Measurements from ENCODE around the gene AUTS2.
A peak's percentile ranks its signal among the peaks of the same experiment; 100 is the strongest.

Gene AUTS2

DNA sequence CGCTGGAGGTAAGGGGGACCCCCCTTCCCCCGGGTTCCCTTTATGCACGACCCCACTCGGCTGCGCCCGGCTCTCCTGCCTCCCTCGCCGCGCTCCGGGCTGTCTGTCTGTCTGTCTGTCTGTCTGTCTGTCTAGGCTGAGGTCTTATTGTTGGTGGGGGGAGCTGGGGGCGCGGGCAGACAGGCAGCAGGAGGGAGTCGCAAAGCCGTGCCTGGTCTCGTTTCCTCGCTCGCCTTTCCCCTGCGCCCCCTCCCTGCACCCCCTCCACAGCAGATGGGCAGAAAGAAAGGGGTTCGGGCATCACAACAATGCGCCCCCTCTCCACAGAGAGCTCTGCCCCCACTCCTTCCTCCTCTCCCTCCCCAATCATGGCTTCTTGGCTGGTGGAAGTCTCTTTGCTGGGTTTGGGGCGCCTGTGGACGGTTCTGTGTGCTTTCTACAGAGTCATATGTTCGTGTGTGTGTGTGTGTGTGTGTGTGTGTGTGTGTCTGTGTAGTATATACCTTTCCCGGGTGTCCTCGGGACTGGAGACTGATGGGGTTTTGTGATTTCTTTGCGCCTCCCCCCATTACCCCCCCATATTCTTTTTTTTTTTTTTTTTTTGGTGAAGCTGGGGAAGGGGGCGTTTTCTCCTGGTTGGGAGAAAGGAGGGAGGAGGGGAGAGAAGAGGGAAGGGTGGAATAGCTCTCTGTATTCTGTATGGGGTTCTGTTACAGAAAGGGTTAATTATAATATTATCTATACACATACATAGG, 1.9 kb downstream of the AUTS2 start:
- peak in 2 of 3 experiments; percentile 70 to 77 for DNase-seq

- peak in 2 of 3 experiments; percentile 32 to 66 for DNase-seq
These were observed 2.6 kb downstream of the AUTS2 start for GRCh38 chr7:69600710-69601519.

- no peak for DNase-seq
These were observed 4.2 kb downstream of the AUTS2 start for GRCh38 chr7:69602522-69602921.

DNA sequence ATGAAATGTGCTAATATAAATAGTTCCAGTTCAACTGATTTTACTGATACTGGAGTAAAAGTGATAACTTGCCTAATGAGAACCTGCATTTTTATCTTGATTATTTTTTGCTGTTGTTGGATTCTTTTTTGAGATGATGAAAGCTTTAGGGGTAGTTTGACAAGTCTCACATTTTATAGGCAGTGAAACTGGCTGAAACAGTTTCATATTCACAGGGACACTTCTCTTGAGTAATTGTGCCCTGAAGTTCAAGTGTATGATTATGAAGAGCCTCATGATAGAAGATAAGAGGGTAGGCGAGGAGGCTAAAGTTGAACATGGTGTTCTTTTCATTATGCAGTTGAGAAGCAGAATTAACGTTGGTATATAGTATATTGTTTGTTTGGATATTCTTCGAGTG, 5.1 kb downstream of the AUTS2 start:
- DNase-seq = peak in 2 of 3 experiments; percentile 22 to 66

DNA sequence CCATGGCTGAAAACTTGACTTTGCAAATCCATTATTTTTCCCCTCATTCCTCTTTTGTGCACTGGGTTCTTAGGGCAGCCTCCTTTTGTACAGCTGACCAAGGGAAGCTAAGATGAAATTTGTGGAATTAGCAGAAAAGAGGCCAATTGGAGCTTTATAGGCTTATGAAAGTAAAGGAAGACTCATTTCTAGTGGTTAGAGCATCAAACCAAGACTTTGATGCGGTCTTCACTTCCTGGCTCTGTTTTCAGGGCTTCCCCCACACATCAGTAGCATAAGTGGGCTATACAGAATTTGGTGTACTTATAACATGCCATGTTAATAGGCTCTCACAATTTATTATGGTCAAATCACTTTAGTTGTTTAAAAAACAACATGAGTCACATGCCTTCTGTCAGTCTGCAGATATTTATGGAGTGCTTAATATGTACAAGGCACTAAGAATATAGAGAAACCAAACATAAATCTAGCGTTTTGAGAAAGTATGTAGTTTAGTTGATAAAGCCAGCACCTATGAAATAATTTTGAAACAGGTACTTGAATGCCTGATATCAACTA, 5.7 kb downstream of the AUTS2 start:
- DNase-seq = no peak

DNA sequence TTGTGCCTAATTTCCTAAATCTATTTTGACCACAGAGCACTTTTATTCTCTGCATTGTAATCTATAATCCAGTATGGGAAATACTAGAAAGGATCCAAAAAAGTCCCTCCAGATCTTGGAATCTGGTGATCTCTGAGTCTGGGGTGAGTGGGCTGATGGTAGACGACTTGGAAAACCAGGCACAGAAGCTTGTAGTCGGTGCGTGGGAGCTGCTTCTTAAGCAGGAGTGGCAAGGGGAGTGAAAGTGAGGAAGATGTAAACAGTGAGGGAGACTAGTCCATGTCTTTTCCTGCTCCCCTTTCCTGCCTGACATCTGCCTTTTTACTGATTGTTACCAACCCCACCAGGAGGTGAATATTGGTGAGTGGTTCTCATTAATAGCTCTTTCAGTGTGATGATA, 6.8 kb downstream of the AUTS2 start:
- DNase-seq = peak in 1 of 3 experiments; percentile 19

- DNase-seq = no peak
These were observed 7.3 kb downstream of the AUTS2 start for GRCh38 chr7:69605546-69605945.

DNA sequence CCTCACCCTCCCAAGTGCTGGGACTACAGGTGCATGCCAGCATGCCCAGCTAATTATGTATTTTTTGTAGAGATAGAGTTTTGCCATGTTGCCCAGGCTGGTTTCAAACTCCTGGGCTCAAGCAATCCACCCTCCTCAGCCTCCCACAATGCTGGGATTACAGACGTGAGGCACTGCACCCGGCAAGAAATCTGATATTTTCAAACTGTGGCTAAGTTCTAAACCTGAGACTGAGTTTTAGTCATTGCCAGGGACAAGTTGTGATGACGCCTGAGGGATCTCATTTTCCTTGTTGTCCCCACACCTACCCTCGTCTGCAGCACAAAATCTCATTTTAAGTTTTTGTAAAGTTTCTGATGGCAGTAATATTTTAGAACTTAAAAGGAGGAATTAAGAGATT, 9.8 kb downstream of the AUTS2 start:
- no peak for DNase-seq

DNA sequence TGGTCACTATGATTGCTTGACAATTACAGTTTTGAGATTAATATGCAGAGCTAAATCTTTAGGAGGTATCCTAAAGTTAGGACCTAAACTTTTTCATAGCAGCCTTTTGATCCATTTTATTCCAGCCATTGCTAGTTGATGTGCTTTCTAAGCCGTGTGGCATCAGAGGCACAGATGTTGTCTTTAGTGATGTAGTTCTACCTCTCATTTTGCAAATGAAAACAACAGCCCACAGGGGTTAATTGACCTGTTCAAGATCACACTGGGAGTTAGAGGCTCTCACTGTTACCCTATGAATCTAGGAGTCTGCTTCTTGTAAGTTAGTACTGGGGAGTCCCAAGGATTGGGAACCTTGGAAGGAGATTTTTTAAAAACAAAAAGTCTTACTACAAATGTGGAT, 10.6 kb downstream of the AUTS2 start:
- DNase-seq = peak in 1 of 3 experiments; percentile 24

DNA sequence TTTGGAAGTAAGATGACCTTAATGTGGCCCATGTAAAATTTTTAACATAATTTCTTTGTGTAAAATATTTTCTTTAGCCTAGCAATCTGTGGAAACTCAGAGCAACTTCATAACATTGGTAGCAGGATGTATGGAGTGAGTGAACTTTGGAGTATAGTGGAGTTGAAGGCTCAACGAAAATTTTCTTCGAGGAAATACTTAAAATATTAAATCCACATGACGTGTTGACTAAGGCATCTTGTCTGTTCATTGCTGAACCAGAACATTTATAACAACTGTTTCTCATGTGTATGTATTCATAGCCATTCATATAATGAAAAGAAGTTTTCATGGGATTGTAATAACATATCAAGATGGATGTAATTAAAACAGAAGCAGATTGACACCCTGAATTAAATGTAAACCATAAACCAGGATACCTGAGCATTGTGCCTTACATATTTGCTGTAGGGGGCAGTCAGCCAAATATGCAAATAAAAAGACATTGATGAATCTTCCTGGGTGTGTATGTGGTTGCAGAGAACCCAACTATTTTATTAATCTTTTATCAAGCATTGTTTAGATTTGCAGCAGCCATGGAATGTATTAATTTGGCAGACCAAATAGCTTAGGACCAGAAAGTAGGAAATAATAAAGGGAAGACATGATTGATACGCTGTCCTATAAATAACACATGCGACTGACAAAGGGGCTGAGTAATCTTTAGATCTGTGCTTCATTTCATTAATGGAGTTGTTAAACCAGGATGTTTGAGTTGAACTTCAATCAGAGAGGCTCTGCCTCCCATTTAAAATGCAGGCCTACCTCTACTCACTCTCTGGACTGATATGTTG, 11.5 kb downstream of the AUTS2 start:
- peak in 1 of 3 experiments; percentile 41 for DNase-seq

GRCh38 chr7:69610374-69611084, 12.3 kb downstream of the AUTS2 start:
- peak; percentile 26 to 75 (median 74) for DNase-seq

- DNase-seq = no peak
These were observed 14.7 kb downstream of the AUTS2 start for GRCh38 chr7:69612981-69613380.

GRCh38 chr7:69613846-69614245, 15.6 kb downstream of the AUTS2 start:
- no peak for DNase-seq

GRCh38 chr7:69615685-69616084, 17.4 kb downstream of the AUTS2 start:
- no peak for DNase-seq

GRCh38 chr7:69617364-69617763, 19.1 kb downstream of the AUTS2 start:
- no peak for DNase-seq

DNA sequence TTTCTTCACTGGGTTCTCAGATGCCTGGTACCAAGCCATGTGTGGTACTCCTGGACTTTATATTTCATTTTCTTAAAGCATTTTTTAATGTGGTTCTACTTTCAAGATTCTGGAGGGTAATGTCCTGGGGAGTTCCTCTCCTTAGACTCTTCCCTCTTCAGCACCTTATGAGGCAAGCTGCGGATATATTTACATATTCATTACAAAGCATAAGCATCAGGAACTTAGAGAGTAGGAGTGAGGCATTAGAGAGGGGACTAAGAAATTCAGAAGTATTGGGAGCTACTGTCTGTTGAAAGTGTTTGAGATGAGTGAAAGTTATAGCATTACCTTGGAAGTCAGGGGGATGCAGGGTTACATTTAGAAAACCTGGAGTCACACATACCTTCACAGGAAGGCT, 20.8 kb downstream of the AUTS2 start:
- DNase-seq = no peak

GRCh38 chr7:69619635-69620034, 21.4 kb downstream of the AUTS2 start:
- DNase-seq = no peak

GRCh38 chr7:69620063-69620462, 21.8 kb downstream of the AUTS2 start:
- peak in 2 of 3 experiments; percentile 24 to 45 for DNase-seq

- DNase-seq = no peak
These were observed 22.4 kb downstream of the AUTS2 start for GRCh38 chr7:69620650-69621049.

DNA sequence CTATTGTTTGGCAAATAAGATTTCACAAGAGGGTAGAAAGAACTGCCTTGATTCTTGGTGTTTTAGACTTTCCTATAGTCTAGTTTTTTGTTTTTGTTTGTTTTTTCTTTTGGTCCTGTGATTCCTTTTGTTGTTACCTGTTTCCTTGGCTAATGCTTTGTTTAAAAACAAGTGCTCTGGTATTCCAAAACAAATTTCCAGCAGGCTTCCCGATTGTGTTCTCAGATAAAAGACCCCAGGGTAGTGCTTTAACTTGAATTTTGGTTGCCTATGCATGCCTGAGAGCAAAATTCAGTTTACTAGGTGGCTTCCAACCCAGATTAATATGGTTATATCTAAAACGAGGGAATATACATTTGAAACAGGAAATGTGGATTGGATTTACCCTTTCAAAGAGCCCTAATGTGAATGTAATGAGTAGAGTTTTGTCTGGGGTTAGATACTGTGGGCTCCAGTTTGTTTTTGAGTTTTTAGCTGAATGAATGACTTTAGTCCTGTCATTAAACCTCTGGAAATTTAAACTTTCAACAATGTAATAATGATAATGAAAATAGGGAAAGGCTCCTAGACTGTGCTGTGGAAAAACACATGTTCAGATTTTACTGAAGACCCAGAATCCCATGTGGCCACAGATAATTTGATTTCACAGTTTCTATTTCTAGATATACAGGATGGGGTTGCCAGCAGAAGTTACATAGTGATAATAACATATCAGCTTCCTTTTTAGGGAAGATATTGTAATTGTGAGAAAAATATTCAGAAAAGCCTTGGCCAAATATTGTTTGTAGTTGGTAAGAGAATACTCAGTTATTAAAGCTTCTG, 23.9 kb downstream of the AUTS2 start:
- no peak for DNase-seq

GRCh38 chr7:69622960-69623359, 24.7 kb downstream of the AUTS2 start:
- no peak for DNase-seq
